BLaER1 treated with 17β-estradiol and CSF1 and Interleukin-3, amounts not matched to agents 10 nM and 100 nM (cell line): ENCODE measurements around the gene CALML6.
"Not testable (repeated sequence)": the region's sequence is repeated elsewhere in the genome, so short reads cannot be mapped to it uniquely, and the experiment has no call there.

Source experiments
- H3K27ac ChIP-seq, 11 experiments: shearing (Covaris generic); formaldehyde crosslinking; 2 replicates each; pipeline ENCODE4 v1.8.1; 2022
- H3K27me3 ChIP-seq, 11 experiments: shearing (Covaris generic); formaldehyde crosslinking; 2 replicates each; pipeline ENCODE4 v1.8.1; 2022
- H3K36me3 ChIP-seq, 11 experiments: shearing (Covaris generic); formaldehyde crosslinking; 2 replicates each; pipeline ENCODE4 v1.8.1; 2022
- H3K4me1 ChIP-seq, 10 experiments: shearing (Covaris generic); formaldehyde crosslinking; 2 replicates each; pipeline ENCODE4 v1.8.1; 2022
- H3K4me2 ChIP-seq, 11 experiments: shearing (Covaris generic); formaldehyde crosslinking; 2 replicates each; pipeline ENCODE4 v1.8.1; 2022
- H3K4me3 ChIP-seq, 10 experiments: shearing (Covaris generic); formaldehyde crosslinking; 2 replicates each; pipeline ENCODE4 v1.8.1; 2022
- H3K9ac ChIP-seq, 11 experiments: shearing (Covaris generic); formaldehyde crosslinking; 2 replicates each; pipeline ENCODE4 v1.8.1; 2022
- H3K9me3 ChIP-seq, 11 experiments: shearing (Covaris generic); formaldehyde crosslinking; replicated peaks in 1 of 11; 2 replicates each; pipeline ENCODE4 v1.8.1; 2022
- H4K20me1 ChIP-seq, 11 experiments: shearing (Covaris generic); formaldehyde crosslinking; 2 replicates each; pipeline ENCODE4 v1.8.1; 2022
- Cebpa-rat ChIP-seq, 11 experiments: shearing (Covaris generic); IDR thresholded peaks; 2 replicates each; pipeline ENCODE4 v1.8.1; 2022

Gene CALML6

DNA sequence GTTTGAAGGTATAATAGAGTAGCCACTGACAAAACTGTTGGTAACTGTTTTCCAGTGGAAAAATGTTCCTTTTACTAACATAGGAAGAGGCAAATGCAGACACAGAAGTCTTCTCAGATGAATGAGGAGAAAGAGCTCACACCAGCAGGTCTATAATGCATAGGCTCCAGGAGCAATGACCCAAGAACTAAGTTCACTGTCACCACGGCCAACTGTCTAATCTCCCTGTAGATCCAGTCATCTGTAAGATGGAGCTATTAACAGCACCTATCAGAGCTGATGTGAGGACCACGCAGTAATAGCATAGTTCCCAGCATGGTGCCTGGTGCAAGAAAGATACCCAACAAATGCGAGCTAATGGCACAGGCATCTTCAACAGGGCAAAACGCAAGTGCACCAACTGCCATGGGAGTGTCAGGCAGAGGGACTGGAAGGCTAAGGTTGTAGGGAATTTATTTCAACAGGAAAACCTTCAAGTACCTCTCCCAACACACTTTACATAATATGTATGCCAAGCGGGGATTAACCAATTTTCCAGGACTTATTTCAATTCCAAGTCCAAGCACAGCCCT is 37.1 kb upstream of the CALML6 start:
- Histone ChIP-seq H3K27ac (no peak overlapping the region), H3K27me3 (no peaks in the 10 kb centered on the region), H4K20me1 (peaks cover 100% of the 10 kb centered on the region in 11 experiments), H3K9me3 (peaks cover 0 to 24% (median 12%) of the 10 kb centered on the region in 11 experiments; a peak in 13 of 22 replicates), H3K4me2 (peak overlapping the region in 5 of 11 experiments; percentile 16 to 33 (median 23); a peak in 5 of 22 replicates), H3K9ac (no peak overlapping the region), H3K4me3 (no peak overlapping the region), H3K36me3 (peaks cover 42 to 100% (median 94%) of the 10 kb centered on the region in 11 experiments), H3K4me1 (peaks cover 18 to 89% (median 60%) of the 10 kb centered on the region in 10 experiments; a peak in 19 of 20 replicates)
- TF ChIP-seq Cebpa-rat (IDR thresholded peaks at IDR 0.05), result no peak

DNA sequence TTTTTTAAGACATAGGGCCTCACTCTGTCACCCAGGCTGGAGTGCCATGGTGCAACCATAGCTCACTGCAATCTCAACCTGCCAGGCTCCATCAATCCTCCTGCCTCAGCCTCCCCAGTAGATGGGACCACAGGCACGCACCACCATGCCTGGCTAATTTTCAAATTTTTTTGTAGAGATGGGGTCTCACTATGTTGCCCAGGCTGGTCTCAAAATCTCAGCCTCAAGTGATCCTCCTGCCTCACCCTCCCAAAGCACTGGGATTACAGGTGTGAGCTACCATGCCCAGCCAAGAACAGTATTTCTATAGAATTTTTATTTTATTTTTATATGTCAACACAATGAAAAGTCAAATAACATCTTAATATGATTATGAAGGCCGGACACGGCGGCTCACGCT is 35.1 kb upstream of the CALML6 start:
- Histone ChIP-seq H3K4me2 (peak overlapping the region in 1 of 11 experiments; percentile 21; a peak in 1 of 22 replicates), H4K20me1 (peaks cover 100% of the 10 kb centered on the region in 11 experiments), H3K4me3 (no peak overlapping the region), H3K9me3 (peaks cover 0 to 21% (median 10%) of the 10 kb centered on the region in 11 experiments; a peak in 13 of 22 replicates), H3K4me1 (peaks cover 23 to 89% (median 59%) of the 10 kb centered on the region in 10 experiments; a peak in 18 of 20 replicates), H3K9ac (no peak overlapping the region), H3K27ac (no peak overlapping the region), H3K27me3 (no peaks in the 10 kb centered on the region), H3K36me3 (peaks cover 33 to 100% (median 90%) of the 10 kb centered on the region in 11 experiments)
- TF ChIP-seq Cebpa-rat (IDR thresholded peaks at IDR 0.05), result no peak

DNA sequence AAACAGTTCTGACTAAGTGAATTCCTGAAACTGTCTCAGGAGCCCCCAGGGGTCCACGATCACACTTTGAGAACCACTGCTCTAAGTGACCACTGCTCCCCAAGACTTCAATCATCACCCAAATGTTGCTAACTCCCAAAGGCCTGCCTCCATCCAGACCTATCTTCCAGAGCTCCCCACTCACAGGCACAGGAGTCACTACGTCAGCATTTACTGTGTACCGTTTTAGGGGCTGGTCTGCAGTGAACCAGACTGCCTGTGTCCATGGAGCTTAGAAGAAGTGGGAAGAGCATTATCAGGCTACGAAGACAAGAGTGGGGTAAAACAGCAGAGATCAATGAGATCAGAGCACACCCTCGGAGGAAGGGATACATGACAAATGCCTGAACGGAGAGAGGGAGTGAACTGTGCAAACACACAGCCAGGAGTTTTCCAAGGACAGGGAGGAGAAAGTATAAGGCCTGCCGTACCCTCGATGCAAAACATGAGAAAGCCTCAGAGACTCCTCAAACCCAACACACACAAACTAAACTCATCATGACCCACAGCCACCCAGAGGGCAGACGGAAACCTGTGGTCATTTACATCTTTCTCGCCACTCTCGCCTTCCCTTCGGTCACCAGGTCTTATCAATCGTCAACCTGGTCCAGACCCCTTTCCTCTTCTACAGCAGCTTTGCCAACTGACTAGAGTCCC is 34.3 kb upstream of the CALML6 start:
- Histone ChIP-seq H3K9ac (0 out of 22 replicates have a peak overlapping the region, but pooled peaks of 2 of the 11 experiments have one; percentile 14 to 23), H3K4me2 (peak overlapping the region in 7 of 11 experiments; percentile 1 to 35 (median 10); a peak in 6 of 22 replicates), H3K9me3 (peaks cover 0 to 13% (median 2%) of the 10 kb centered on the region in 11 experiments; a peak in 9 of 22 replicates), H3K27me3 (no peaks in the 10 kb centered on the region), H4K20me1 (peaks cover 100% of the 10 kb centered on the region in 11 experiments), H3K4me3 (no peak overlapping the region), H3K36me3 (peaks cover 25 to 98% (median 87%) of the 10 kb centered on the region in 11 experiments), H3K27ac (no peak overlapping the region), H3K4me1 (peaks cover 23 to 89% (median 62%) of the 10 kb centered on the region in 10 experiments; a peak in 18 of 20 replicates)
- TF ChIP-seq Cebpa-rat (IDR thresholded peaks at IDR 0.05), result no peak

DNA sequence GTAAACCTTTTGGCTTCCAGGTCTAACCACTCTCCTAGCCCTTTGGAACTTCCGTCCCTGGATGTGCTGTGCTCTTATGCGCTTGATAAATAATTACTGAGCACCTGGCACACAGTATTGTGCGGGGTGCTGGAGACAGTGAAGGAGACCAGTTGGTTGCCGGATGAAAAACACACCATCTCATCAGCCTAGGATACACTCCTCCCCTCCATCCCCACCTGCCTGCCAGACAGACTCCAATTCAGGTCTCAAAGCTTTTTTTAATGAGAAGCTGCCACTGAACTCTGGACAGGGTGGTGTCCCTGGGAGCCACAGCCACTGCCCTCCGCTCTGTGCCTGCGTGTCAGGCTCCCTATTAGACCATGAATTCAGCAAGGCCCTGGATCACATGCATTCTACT is 33.3 kb upstream of the CALML6 start:
- Histone ChIP-seq H4K20me1 (peaks cover 100% of the 10 kb centered on the region in 11 experiments), H3K4me3 (no peak overlapping the region), H3K9me3 (peaks cover 0 to 3% (median 0%) of the 10 kb centered on the region in 11 experiments; a peak in 2 of 22 replicates), H3K9ac (peak overlapping the region in 4 of 11 experiments; percentile 12 to 33 (median 18); a peak in 2 of 22 replicates), H3K27me3 (no peaks in the 10 kb centered on the region), H3K4me2 (peak overlapping the region in 10 of 11 experiments; percentile 1 to 35 (median 22); a peak in 9 of 22 replicates), H3K4me1 (peaks cover 32 to 89% (median 62%) of the 10 kb centered on the region in 10 experiments), H3K36me3 (peaks cover 15 to 98% (median 87%) of the 10 kb centered on the region in 11 experiments), H3K27ac (0 out of 22 replicates have a peak overlapping the region, but pooled peaks of 1 of the 11 experiments have one; percentile 1)
- no peak for TF ChIP-seq Cebpa-rat (IDR thresholded peaks at IDR 0.05)

DNA sequence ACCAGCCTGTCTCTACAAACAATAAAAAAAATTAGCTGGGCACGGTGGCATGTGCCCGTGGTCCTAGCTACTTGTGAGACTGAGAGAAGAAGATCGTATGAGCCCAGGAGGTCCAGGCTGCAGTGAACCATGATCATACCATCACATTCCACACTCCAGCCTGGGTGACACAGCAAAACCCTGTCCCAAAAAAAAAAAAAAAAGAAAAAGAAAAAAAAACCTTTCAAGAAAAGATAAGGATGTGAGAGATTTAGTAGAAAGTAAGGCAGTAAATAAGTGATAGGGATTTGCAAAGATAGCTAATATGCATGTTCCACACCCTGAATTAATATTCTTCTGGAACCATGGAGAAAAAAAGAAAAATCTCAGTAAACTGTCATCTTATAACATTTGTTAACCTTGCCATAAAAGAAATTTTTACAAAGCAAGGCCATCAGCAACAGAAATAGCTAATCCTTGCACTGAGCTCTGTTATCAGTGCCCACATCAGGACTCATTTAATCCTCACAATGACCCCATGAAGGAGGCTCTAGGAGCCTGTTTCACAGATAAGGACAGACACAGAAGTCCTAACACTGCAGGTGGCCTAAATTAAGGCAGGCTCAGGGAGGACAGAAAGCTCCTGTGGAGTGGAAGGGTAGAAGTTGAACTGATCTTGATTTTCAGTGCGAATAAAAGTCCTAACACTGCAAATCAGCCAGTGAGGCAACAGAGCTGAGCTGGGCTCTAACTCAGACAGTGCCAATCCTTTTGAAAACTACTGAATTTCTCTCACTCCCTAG is 31.8 kb upstream of the CALML6 start:
- Histone ChIP-seq H3K4me3 (no peak overlapping the region), H3K9ac (peak overlapping the region in 5 of 11 experiments; percentile 8 to 60 (median 33); a peak in 6 of 22 replicates), H4K20me1 (peaks cover 100% of the 10 kb centered on the region in 11 experiments), H3K36me3 (peaks cover 14 to 98% (median 79%) of the 10 kb centered on the region in 11 experiments), H3K4me2 (peak overlapping the region in 9 of 11 experiments; percentile 6 to 37 (median 13); a peak in 9 of 22 replicates), H3K27ac (peak overlapping the region in 5 of 11 experiments; percentile 6 to 39 (median 12); a peak in 4 of 22 replicates), H3K27me3 (no peaks in the 10 kb centered on the region), H3K9me3 (peaks cover 0 to 3% (median 0%) of the 10 kb centered on the region in 11 experiments; a peak in 2 of 22 replicates), H3K4me1 (peaks cover 48 to 94% (median 73%) of the 10 kb centered on the region in 10 experiments)
- TF ChIP-seq Cebpa-rat (IDR thresholded peaks at IDR 0.05), result no peak

DNA sequence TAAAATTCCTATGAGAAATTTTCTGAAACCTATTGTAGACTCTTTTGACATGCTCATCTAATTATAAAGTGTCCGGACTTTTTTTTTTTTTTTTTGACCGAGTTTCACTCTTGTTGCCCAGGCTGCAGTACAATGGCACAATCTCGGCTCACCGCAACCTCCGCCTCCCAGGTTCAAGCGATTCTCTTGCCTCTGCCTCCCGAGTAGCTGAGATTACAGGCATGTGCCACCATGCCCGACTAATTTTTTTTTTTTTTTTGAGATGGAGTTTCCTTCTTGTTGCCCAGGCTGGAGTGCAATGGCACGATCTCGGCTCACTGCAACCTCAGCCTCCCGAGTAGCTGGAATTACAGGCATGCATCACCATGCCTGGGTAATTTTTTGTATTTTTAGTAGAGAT is 31.2 kb upstream of the CALML6 start:
- H3K9me3 ChIP-seq, H3K4me3 ChIP-seq, H3K27me3 ChIP-seq: not testable (repeated sequence)
- Histone ChIP-seq H3K27ac (peak overlapping the region in 1 of 11 experiments; percentile 6; a peak in 1 of 22 replicates), H4K20me1 (peaks cover 100% of the 10 kb centered on the region in 11 experiments), H3K36me3 (peaks cover 12 to 95% (median 73%) of the 10 kb centered on the region in 11 experiments), H3K4me1 (peaks cover 54 to 94% (median 73%) of the 10 kb centered on the region in 10 experiments), H3K9ac (peak overlapping the region in 4 of 11 experiments; percentile 3 to 43 (median 14); a peak in 1 of 22 replicates), H3K4me2 (peak overlapping the region in 9 of 11 experiments; percentile 6 to 29 (median 13); a peak in 5 of 22 replicates)

DNA sequence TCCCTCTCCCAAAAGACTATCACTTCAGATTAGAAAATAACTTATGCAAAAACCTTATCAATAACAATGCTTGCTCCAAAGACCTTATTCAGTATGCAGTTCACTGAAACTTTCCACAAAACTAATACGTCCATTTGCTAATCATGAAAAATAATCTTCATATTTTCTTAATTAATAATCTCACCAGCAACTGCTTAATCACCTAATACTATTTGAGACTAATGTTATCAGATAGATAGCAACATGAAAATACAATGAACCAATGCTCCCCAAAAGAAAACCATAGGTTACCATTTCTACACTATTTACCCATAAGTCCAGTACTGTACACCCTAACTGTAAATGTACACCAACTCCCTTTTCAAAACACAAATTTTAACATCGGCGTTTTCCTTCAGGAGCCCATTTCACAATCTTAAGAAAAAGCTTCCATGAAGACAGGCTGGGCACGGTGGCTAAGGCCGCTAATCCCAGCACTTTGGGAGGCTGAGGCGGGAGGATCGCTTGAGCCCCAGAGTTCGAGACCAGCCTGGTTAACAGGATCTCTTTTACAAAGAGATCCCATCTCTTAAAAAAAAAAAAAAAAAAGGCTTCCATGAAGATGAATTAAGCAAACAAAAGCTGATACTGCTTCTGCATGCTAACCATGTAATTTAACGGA is 25.8 kb upstream of the CALML6 start:
- Histone ChIP-seq H3K4me3 (peak overlapping the region; percentile 81 to 97 (median 94)), H3K9ac (peak overlapping the region; percentile 98 to 100 (median 99)), H3K9me3 (no peaks in the 10 kb centered on the region), H3K36me3 (peaks cover 7 to 42% (median 28%) of the 10 kb centered on the region in 11 experiments; a peak in 20 of 22 replicates), H3K4me1 (peaks cover 61 to 72% (median 67%) of the 10 kb centered on the region in 10 experiments), H3K27ac (peak overlapping the region; percentile 94 to 100 (median 99)), H4K20me1 (peaks cover 53 to 78% (median 61%) of the 10 kb centered on the region in 11 experiments), H3K4me2 (peak overlapping the region; percentile 77 to 100 (median 89)), H3K27me3 (no peaks in the 10 kb centered on the region)
- no peak for TF ChIP-seq Cebpa-rat (IDR thresholded peaks at IDR 0.05)
